Thoracic aorta (tissue), 2 donors: ENCODE data around the gene AUTS2. TPM values are rescaled to one million over a fixed set of nuclear protein-coding genes. Genes with fewer than 3 reads are reported as not detected.

Experiments used
- ATAC-seq: fragments of 150-250 bp; one replicate; pipeline ENCODE4 v1.8.0; 2017; ENCODE audit warnings: low read depth; ENCODE audit not compliant: insufficient number of reproducible peaks, low FRiP score
- DNase-seq: peaks from one replicate; pipeline ENCODE4 v3.0.0-alpha.2; 2020; ENCODE audit warnings: low spot score
- H3K27ac ChIP-seq, 2 donors: fragments of 200-600 bp; sonication (generic); 1 replicate in 1 of 2; 2 replicates in 1 of 2; pipeline ENCODE4 v1.5.1; 2016; ENCODE audit warnings: mild to moderate bottlenecking in 2 of 2, moderate library complexity in 2 of 2
- H3K27me3 ChIP-seq: fragments of 200-600 bp; sonication (generic); replicated peaks from 2 replicates; pipeline ENCODE4 v1.6.0; 2016; ENCODE audit warnings: mild to moderate bottlenecking; ENCODE audit not compliant: insufficient read depth
- H3K36me3 ChIP-seq: fragments of 200-600 bp; sonication (generic); one replicate; pipeline ENCODE4 v1.5.1; 2016
- H3K4me1 ChIP-seq, 2 donors: fragments of 200-600 bp; sonication (generic); 1 replicate in 1 of 2; 2 replicates in 1 of 2; pipeline versions ENCODE4 v1.5.1 to v1.6.0; 2016; ENCODE audit warnings: low read depth in 2 of 2, mild to moderate bottlenecking in 1 of 2; ENCODE audit not compliant: control insufficient read depth in 1 of 2
- H3K4me3 ChIP-seq: fragments of 200-600 bp; sonication (generic); 2 replicates; pipeline ENCODE4 v1.5.1; 2016; ENCODE audit warnings: mild to moderate bottlenecking
- H3K9me3 ChIP-seq: fragments of 200-600 bp; sonication (generic); 2 replicates; pipeline ENCODE4 v1.5.1; 2016
- total RNA-seq, 2 donors: library from RNA; depleted of rRNA; stranded (reverse); fragments of >200 nt; gene quantifications; one replicate each; pipeline versions ENCODE4 v1.1.0 to v1.2.3, GENCODE V29; 2016
- TF ChIP-seq, protein P1 (sequence below): fragments of 200-600 bp; sonication (generic); IDR thresholded peaks from one replicate; pipeline ENCODE4 v1.5.1; 2019; ENCODE audit warnings: antibody characterized with exemption

Gene AUTS2
- total RNA-seq, 2 donors from 2014 or later: 49.4 to 101 TPM

DNA sequence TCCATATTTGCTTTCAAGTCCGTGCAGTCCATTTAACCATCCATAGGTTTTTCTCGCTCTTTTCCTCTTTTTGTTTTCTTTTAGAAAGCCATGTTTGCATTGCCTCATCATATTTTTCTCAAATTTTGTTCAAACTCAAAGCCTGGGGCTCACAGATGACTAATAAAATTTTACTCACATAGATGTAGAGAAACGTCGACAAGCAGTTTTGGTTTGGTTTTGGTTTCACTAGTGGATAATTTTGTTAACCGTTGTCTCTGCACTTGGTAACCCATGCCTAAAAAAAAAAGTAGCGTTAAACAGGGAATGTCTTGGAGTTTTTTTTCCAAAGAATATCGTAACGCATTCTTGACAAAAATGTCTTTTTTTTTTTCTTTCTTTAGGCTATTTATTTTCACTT lies 1189.5 kb downstream of the AUTS2 start:
- no peak overlapping the region for H3K4me3 ChIP-seq
- no peaks in the 10 kb centered on the region for H3K4me1 ChIP-seq
- ATAC-seq: no peak
- TF ChIP-seq, protein P1, sequence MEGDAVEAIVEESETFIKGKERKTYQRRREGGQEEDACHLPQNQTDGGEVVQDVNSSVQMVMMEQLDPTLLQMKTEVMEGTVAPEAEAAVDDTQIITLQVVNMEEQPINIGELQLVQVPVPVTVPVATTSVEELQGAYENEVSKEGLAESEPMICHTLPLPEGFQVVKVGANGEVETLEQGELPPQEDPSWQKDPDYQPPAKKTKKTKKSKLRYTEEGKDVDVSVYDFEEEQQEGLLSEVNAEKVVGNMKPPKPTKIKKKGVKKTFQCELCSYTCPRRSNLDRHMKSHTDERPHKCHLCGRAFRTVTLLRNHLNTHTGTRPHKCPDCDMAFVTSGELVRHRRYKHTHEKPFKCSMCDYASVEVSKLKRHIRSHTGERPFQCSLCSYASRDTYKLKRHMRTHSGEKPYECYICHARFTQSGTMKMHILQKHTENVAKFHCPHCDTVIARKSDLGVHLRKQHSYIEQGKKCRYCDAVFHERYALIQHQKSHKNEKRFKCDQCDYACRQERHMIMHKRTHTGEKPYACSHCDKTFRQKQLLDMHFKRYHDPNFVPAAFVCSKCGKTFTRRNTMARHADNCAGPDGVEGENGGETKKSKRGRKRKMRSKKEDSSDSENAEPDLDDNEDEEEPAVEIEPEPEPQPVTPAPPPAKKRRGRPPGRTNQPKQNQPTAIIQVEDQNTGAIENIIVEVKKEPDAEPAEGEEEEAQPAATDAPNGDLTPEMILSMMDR: no peak
- H3K27me3 ChIP-seq: no peaks in the 10 kb centered on the region
- H3K27ac ChIP-seq: no peak overlapping the region
- H3K36me3 ChIP-seq: peaks cover 63% of the 10 kb centered on the region
- no peak for DNase-seq
- no peaks in the 10 kb centered on the region for H3K9me3 ChIP-seq

DNA sequence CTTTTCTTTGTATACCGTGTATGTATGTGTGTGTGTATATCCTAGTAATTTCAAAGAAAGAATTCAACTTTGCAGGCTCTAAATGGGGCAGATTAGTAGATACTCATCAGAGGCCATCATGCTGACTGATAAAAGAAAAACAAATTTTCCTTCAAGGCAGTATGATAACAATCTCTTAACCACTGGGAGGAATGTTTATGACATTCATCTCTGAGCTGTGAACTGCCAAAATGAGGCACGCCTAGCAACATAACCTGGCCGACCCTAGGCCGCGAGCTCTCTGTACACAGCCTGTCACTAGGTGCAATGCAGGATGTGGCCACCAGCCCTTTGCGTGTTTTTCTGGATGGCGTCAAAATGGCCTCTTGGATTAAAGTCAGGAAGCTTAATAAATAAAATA lies 1190.0 kb downstream of the AUTS2 start:
- ATAC-seq: no peak
- Histone ChIP-seq H3K9me3 (no peaks in the 10 kb centered on the region), H3K27ac (no peak overlapping the region), H3K4me1 (no peaks in the 10 kb centered on the region), H3K4me3 (no peak overlapping the region), H3K27me3 (no peaks in the 10 kb centered on the region), H3K36me3 (peaks cover 59% of the 10 kb centered on the region)
- DNase-seq: no peak
- TF ChIP-seq, protein P1: no peak

DNA sequence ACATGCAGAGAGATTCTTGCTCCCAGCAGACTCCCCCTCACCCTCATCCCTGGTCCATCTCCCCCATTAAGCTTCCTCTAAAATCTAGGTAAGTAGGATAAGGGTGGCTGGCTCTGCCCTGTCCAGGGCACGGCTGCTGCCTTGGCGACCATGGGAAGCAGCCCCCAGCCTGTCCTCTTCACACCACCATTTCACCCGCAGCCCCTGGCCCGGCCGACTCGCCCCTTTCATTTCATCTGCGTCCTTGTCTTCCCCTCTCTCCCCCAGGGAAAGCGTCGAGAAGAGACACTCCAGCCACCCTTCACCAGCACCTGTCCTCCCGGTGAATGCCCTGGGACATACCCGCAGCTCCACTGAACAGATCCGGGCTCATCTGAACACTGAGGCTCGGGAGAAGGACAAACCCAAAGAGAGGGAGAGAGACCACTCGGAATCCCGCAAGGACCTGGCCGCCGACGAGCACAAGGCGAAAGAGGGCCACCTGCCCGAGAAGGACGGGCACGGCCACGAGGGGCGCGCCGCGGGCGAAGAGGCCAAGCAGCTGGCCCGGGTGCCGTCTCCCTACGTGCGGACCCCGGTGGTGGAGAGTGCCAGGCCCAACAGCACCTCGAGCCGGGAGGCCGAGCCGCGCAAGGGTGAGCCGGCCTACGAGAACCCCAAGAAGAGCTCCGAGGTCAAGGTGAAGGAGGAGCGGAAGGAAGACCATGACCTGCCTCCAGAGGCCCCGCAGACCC lies 1191.4 kb downstream of the AUTS2 start:
- H3K9me3 ChIP-seq: no peaks in the 10 kb centered on the region
- no peak overlapping the region for H3K4me3 ChIP-seq
- TF ChIP-seq, protein P1: no peak
- no peaks in the 10 kb centered on the region for H3K27me3 ChIP-seq
- H3K4me1 ChIP-seq: no peaks in the 10 kb centered on the region
- ATAC-seq: no peak
- H3K27ac ChIP-seq: no peak overlapping the region
- H3K36me3 ChIP-seq: peaks cover 57% of the 10 kb centered on the region
- no peak for DNase-seq

DNA sequence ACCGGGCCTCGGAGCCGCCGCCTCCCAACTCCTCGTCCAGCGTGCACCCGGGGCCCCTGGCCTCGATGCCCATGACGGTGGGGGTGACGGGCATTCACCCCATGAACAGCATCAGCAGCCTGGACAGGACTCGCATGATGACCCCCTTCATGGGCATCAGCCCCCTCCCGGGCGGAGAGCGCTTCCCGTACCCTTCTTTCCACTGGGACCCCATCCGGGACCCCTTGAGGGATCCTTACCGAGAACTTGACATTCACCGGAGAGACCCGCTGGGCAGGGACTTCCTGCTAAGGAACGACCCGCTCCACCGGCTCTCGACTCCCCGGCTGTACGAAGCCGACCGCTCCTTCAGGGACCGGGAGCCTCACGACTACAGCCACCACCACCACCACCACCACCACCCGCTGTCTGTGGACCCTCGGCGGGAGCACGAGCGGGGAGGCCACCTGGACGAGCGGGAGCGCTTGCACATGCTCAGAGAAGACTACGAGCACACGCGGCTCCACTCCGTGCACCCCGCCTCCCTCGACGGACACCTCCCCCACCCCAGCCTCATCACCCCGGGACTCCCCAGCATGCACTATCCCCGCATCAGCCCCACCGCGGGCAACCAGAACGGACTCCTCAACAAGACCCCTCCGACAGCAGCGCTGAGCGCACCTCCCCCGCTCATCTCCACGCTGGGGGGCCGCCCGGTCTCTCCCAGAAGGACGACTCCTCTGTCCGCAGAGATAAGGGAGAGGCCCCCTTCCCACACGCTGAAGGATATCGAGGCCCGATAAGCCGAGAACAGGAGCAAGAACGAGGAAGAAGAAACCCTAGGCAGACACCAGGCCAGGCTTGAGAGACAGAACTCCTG lies 1192.2 kb downstream of the AUTS2 start:
- DNase-seq: no peak
- TF ChIP-seq, protein P1: no peak
- Histone ChIP-seq H3K9me3 (no peaks in the 10 kb centered on the region), H3K27me3 (no peaks in the 10 kb centered on the region), H3K4me3 (no peak overlapping the region), H3K4me1 (no peaks in the 10 kb centered on the region), H3K27ac (no peak overlapping the region), H3K36me3 (peaks cover 50% of the 10 kb centered on the region)
- no peak for ATAC-seq

DNA sequence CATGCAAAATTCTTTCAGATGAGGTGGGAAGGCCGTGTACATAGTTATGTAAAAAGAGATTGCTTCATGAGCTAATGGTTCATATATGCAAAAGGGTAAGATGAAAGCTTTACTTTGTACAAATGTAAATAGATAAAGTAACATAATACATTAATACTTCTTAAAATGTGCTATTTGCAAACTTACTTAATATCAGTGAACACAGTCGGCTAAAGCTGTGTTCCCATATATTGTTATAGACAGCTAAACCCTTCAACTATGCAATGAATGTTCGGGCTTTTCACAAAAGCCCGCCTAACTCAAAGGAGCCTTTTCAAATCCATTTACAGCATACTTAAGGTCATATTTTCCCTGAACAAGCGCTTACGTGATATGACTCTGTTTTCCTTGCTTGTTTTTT lies 1193.1 kb downstream of the AUTS2 start:
- Histone ChIP-seq H3K36me3 (peaks cover 41% of the 10 kb centered on the region), H3K4me1 (no peaks in the 10 kb centered on the region), H3K4me3 (no peak overlapping the region), H3K27ac (no peak overlapping the region), H3K9me3 (no peaks in the 10 kb centered on the region), H3K27me3 (no peaks in the 10 kb centered on the region)
- DNase-seq: no peak
- no peak for ATAC-seq
- TF ChIP-seq, protein P1: no peak
